Fibroblast of skin of abdomen (primary cell): ENCODE data around the gene ATF5.
"Not testable (repeated sequence)": the region's sequence is repeated elsewhere in the genome, so short reads cannot be mapped to it uniquely, and the experiment has no call there.

Source experiments
- DNase-seq: peaks from one replicate; pipeline ENCODE4 v3.0.0-alpha.2; 2013

Gene ATF5

GRCh38 chr19:49923055-49924003, 5.7 kb upstream of the ATF5 start:
- DNase-seq = no peak

GRCh38 chr19:49924004-49924880, 4.8 kb upstream of the ATF5 start:
- DNase-seq = peak; percentile 52

- not testable (repeated sequence) for DNase-seq
These were observed 4.2 kb upstream of the ATF5 start for GRCh38 chr19:49924881-49925210.

- no peak for DNase-seq
These were observed 3.5 kb upstream of the ATF5 start for GRCh38 chr19:49925486-49925885.

GRCh38 chr19:49926515-49926914, 2.5 kb upstream of the ATF5 start:
- DNase-seq = no peak

- no peak for DNase-seq
These were observed 1.3 kb upstream of the ATF5 start for GRCh38 chr19:49927526-49928264.

GRCh38 chr19:49929611-49930482, 842 bp downstream of the ATF5 start:
- DNase-seq = peak; percentile 94

GRCh38 chr19:49930483-49931011, 1.5 kb downstream of the ATF5 start:
- DNase-seq = no peak

GRCh38 chr19:49931293-49932040, 2.5 kb downstream of the ATF5 start:
- DNase-seq = no peak

GRCh38 chr19:49932041-49932451, 3.0 kb downstream of the ATF5 start:
- DNase-seq = no peak

GRCh38 chr19:49932731-49933131, 3.7 kb downstream of the ATF5 start:
- no peak for DNase-seq

- no peak for DNase-seq
These were observed 4.6 kb downstream of the ATF5 start for GRCh38 chr19:49933643-49934042.

GRCh38 chr19:49936549-49936948, 7.5 kb downstream of the ATF5 start:
- DNase-seq = no peak

- DNase-seq = peak; percentile 56
These were observed 8.9 kb downstream of the ATF5 start for GRCh38 chr19:49937750-49938381.

- no peak for DNase-seq
These were observed 9.7 kb downstream of the ATF5 start for GRCh38 chr19:49938662-49939061.

GRCh38 chr19:49939721-49940481, 10.9 kb downstream of the ATF5 start:
- no peak for DNase-seq

GRCh38 chr19:49940482-49940791, 11.4 kb downstream of the ATF5 start:
- no peak for DNase-seq

- not testable (repeated sequence) for DNase-seq
These were observed 15.6 kb downstream of the ATF5 start for GRCh38 chr19:49944567-49944966.

GRCh38 chr19:49946415-49946814, 17.4 kb downstream of the ATF5 start:
- DNase-seq = no peak
